PC-9 (cell line): ENCODE results near the gene TRAF3.

ENCODE experiments used
- CTCF ChIP-seq: fragments of 200-600 bp; sonication (generic); conservative IDR thresholded peaks from 2 replicates; pipeline ENCODE4 v1.6.1; 2017; ENCODE audit warnings: mixed run types, antibody characterized with exemption, mild to moderate bottlenecking, moderate library complexity
- EZH2 ChIP-seq: fragments of 200-600 bp; sonication (generic); IDR thresholded peaks from 2 replicates; pipeline ENCODE4 v1.8.0; 2017; ENCODE audit warnings: antibody characterized with exemption, low read depth

DNA sequence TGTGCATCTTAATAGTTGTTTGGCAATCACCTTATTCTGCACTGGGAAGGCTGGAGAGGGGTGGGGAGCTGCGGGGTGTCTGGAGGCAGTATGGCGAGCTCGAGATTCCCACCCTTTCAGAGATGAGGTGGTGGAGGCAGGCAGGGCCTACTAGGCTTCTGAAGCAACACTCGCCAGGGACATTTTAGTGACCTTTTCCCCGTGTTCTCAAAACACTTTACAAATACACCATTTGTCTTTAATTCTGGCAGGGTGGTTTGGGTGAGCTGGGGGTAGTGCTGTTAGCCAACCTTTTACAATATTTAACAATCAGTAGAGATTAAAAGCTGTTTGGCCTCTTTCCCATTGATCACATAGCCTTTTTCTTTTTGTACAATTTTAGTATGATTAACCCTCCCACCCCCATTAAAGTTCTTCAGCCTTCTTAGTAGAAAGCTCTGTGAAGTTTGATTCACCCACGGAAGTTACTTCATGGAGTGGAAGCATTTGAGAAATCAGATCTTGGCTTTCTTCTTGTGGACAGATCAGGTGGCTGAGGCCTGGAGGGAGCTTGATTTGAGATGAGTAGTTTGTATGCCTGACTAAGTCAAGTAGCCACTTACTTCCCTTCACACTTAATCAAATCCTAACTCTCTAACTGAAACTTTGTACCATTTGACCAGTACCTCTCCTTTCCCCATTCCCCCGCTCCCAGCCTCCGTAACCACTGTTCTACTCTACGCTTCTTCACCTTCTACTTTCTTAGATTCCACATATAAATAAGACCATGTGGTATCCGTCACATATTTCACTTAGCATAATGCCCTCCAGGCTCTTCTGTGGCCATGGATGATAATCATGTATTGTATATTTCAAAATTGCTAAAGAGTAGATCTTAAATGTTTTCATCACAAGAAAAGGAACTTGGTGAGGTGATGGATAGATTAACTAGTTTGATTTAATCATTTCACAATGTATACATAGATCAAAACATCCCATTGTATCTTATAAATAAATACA, 41.0 kb downstream of the TRAF3 start:
- no peak for TF ChIP-seq CTCF
- no peak for TF ChIP-seq EZH2
